ENCODE data around the gene NAT14. TPM values are rescaled to one million over a fixed set of nuclear protein-coding genes. Genes with fewer than 3 reads are reported as not detected.

Gene NAT14
- total RNA-seq, 1 experiment from 2014 or later: 55.3 TPM

GRCh38 chr19:55451965-55452748 lies 32.8 kb upstream of the NAT14 start (continued):
- no peak for TF ChIP-seq POLR2AphosphoS5 (IDR thresholded peaks at IDR 0.05; ENCODE audit: low read depth, low read length)

- no TSS peak for BruUV-seq (replicated peaks)
- CTCF ChIA-PET: interaction anchor here (1.1 kb wide), 1 partner anchor 9 kb away, joined by 3 read pairs; the partner anchor contains the start of gene ISOC2
- Histone ChIP-seq H4K20me1 (ENCODE audit: insufficient read depth) (no peaks in the 10 kb centered on the region), H3K27ac (ENCODE audit: low read depth, low read length) (no peak overlapping the region), H3K4me1 (ENCODE audit: control insufficient read depth in 1 of 2, insufficient read depth in 2 of 2, low read length in 2 of 2) (peaks cover 0 to 5% of the 10 kb centered on the region in 2 experiments; a peak in 2 of 4 replicates), H2AFZ (ENCODE audit: low read depth, low read length, poor library complexity, severe bottlenecking) (no peak overlapping the region), H3K4me2 (ENCODE audit: low read length) (no peak overlapping the region), H3K9me3 (ENCODE audit: control insufficient read depth in 1 of 2, insufficient read depth in 1 of 2, low read depth in 1 of 2, low read length in 2 of 2) (no peaks in the 10 kb centered on the region), H3K36me3 (ENCODE audit: control insufficient read depth in 1 of 2, insufficient read depth in 2 of 2, low read length in 2 of 2) (no peaks in the 10 kb centered on the region; a peak in 1 of 4 replicates), H3K27me3 (ENCODE audit: insufficient read depth, low read length) (no peaks in the 10 kb centered on the region), H3K9ac (ENCODE audit: low read length) (no peak overlapping the region), H3K79me2 (ENCODE audit: insufficient read depth, low read length) (no peaks in the 10 kb centered on the region), H3K4me3 (replicated peaks in 1 of 2; ENCODE audit: low read depth in 1 of 2, low read length in 2 of 2) (no peak overlapping the region), H3K9me2 (ENCODE audit: insufficient read depth) (no peaks in the 10 kb centered on the region)
- TF ChIP-seq EZH2phosphoT487 (IDR thresholded peaks at IDR 0.05; ENCODE audit: borderline replicate concordance): no peak
- TF ChIP-seq SP1 (IDR thresholded peaks at IDR 0.05; ENCODE audit: low read depth): peak; percentile 63
- intact Hi-C loops (cut with micrococcal nuclease): no loop called here
- DNase-seq (ENCODE audit: low read depth, low spot score) (no peak), ATAC-seq (peak; percentile 89)
- RAD21 ChIA-PET (ENCODE audit: low non-redundant PET in 1 of 2, low total read pairs in 2 of 2, uncharacterized antibody in 2 of 2, unreplicated experiment in 2 of 2): no interaction called here
- POLR2A ChIA-PET: interaction anchor here (1.4 kb wide), 1 partner anchor 45 kb away, joined by 5 read pairs; the partner anchor contains the start of gene UBE2S
Observed at GRCh38 chr19:55452749-55453346, 32.1 kb upstream of the NAT14 start.
